Right renal pelvis (tissue), 4 donors: ENCODE results near the gene ANXA2. TPM values are rescaled to one million over a fixed set of nuclear protein-coding genes. Genes with fewer than 3 reads are reported as not detected.

Experiments used
- DNase-seq, 4 donors: peaks; one replicate each; pipeline ENCODE4 v3.0.0-alpha.2; 2013; ENCODE audit warnings: low read depth in 4 of 4, low spot score in 3 of 4, missing footprints in 1 of 4
- polyA plus RNA-seq, 4 donors: library from polyadenylated mRNA; unstranded; fragments of 120-200 nt; gene quantifications; one replicate each; pipeline ENCODE4 v1.2.1, GENCODE V29; 2013; ENCODE audit not compliant: insufficient read length in 4 of 4

Gene ANXA2
- polyA plus RNA-seq, 4 donors, result 530 to 617 (median 572) TPM

GRCh38 chr15:60390871-60391501 is 6.8 kb downstream of the ANXA2 start:
- DNase-seq, result no peak

GRCh38 chr15:60390231-60390630 is 7.6 kb downstream of the ANXA2 start:
- no peak for DNase-seq

GRCh38 chr15:60389261-60390077 is 8.3 kb downstream of the ANXA2 start:
- DNase-seq, result no peak

GRCh38 chr15:60387321-60387720 is 10.5 kb downstream of the ANXA2 start:
- no peak for DNase-seq

- DNase-seq, result no peak
Observed at GRCh38 chr15:60386615-60387014, 11.2 kb downstream of the ANXA2 start.

- DNase-seq, result no peak
Observed at GRCh38 chr15:60385620-60386552, 11.9 kb downstream of the ANXA2 start.

GRCh38 chr15:60384526-60385126 is 13.2 kb downstream of the ANXA2 start:
- no peak for DNase-seq

GRCh38 chr15:60384053-60384452 is 13.7 kb downstream of the ANXA2 start:
- no peak for DNase-seq

GRCh38 chr15:60382773-60383674 is 14.8 kb downstream of the ANXA2 start:
- no peak for DNase-seq

GRCh38 chr15:60381148-60381788 is 16.5 kb downstream of the ANXA2 start:
- DNase-seq, result no peak

GRCh38 chr15:60379525-60380274 is 18.1 kb downstream of the ANXA2 start:
- DNase-seq, result no peak

- no peak for DNase-seq
Observed at GRCh38 chr15:60379185-60379524, 18.6 kb downstream of the ANXA2 start.

GRCh38 chr15:60376677-60377095 is 21.1 kb downstream of the ANXA2 start:
- DNase-seq, result no peak

GRCh38 chr15:60375306-60375705 is 22.5 kb downstream of the ANXA2 start:
- no peak for DNase-seq

GRCh38 chr15:60374628-60375081 is 23.1 kb downstream of the ANXA2 start:
- no peak for DNase-seq

- DNase-seq, result no peak
Observed at GRCh38 chr15:60374209-60374608, 23.6 kb downstream of the ANXA2 start.

- no peak for DNase-seq
Observed at GRCh38 chr15:60373745-60374144, 24.0 kb downstream of the ANXA2 start.

GRCh38 chr15:60373327-60373726 is 24.5 kb downstream of the ANXA2 start:
- DNase-seq, result no peak
